Ascending aorta (tissue), 2 donors: ENCODE measurements around the gene TSPAN16. TPM values are rescaled to one million over a fixed set of nuclear protein-coding genes. Genes with fewer than 3 reads are reported as not detected.

Experiments
- DNase-seq, 2 donors: peaks; one replicate each; pipeline ENCODE4 v3.0.0-alpha.2; 2019; ENCODE audit warnings: low spot score in 2 of 2
- H3K27ac ChIP-seq, 2 donors: fragments of 200-600 bp; sonication (generic); one replicate each; pipeline ENCODE4 v1.5.1; 2016 to 2017; ENCODE audit warnings: mild to moderate bottlenecking in 1 of 2
- H3K27me3 ChIP-seq: fragments of 200-600 bp; sonication (generic); one replicate; pipeline ENCODE4 v1.5.1; 2017
- H3K36me3 ChIP-seq, 2 donors: fragments of 200-600 bp; sonication (generic); one replicate each; pipeline ENCODE4 v1.5.1; 2016
- H3K4me1 ChIP-seq, 2 donors: fragments of 200-600 bp; sonication (generic); one replicate each; pipeline ENCODE4 v1.5.1; 2016 to 2017; ENCODE audit warnings: mild to moderate bottlenecking in 1 of 2
- H3K4me3 ChIP-seq, 2 donors: fragments of 200-600 bp; sonication (generic); one replicate each; pipeline ENCODE4 v1.5.1; 2016 to 2017; ENCODE audit warnings: mild to moderate bottlenecking in 1 of 2
- H3K9me3 ChIP-seq, 2 donors: fragments of 200-600 bp; sonication (generic); one replicate each; pipeline ENCODE4 v1.5.1; 2016
- CTCF ChIP-seq, 3 experiments: fragments of 200-600 bp in 2 of 3; fragments of 450-650 bp in 1 of 3; sonication (generic) in 2 of 3; IDR thresholded peaks; one replicate each; pipeline ENCODE4 v1.5.1; 2016 to 2019; ENCODE audit warnings: antibody characterized with exemption in 3 of 3, mild to moderate bottlenecking in 1 of 3, moderate library complexity in 1 of 3
- intact Hi-C: fragments of 100-400 bp; cut with DNase I; formaldehyde crosslinking; loops from one replicate; pipeline ENCODE4 v1.15.1; 2023
- total RNA-seq: library from RNA; depleted of rRNA; stranded (reverse); fragments of >200 nt; gene quantifications from one replicate; pipeline ENCODE4 v1.1.0, GENCODE V29; 2016

The TSPAN16 gene
- total RNA-seq, 1 donor from 2014 or later: not detected

GRCh38 chr19:11361771-11362731 is 66.1 kb downstream of the TSPAN16 start:
- Histone ChIP-seq H3K4me1 (no peaks in the 10 kb centered on the region), H3K27ac (no peak overlapping the region), H3K27me3 (no peaks in the 10 kb centered on the region), H3K4me3 (no peak overlapping the region), H3K36me3 (peaks cover 52 to 54% of the 10 kb centered on the region in 2 donors), H3K9me3 (no peaks in the 10 kb centered on the region)
- intact Hi-C loops: no loop called here
- no peak for TF ChIP-seq CTCF (IDR thresholded peaks at IDR 0.05)
- DNase-seq: no peak

GRCh38 chr19:11363881-11364280 is 67.9 kb downstream of the TSPAN16 start:
- H3K4me3 ChIP-seq: no peak overlapping the region
- DNase-seq: no peak
- no peak overlapping the region for H3K27ac ChIP-seq
- intact Hi-C loops: no loop called here
- no peak for TF ChIP-seq CTCF (IDR thresholded peaks at IDR 0.05)
- H3K9me3 ChIP-seq: no peaks in the 10 kb centered on the region
- H3K27me3 ChIP-seq: no peaks in the 10 kb centered on the region
- H3K36me3 ChIP-seq: peaks cover 49 to 52% of the 10 kb centered on the region in 2 donors
- H3K4me1 ChIP-seq: no peaks in the 10 kb centered on the region

- intact Hi-C loops: no loop called here
- Histone ChIP-seq H3K27me3 (no peaks in the 10 kb centered on the region), H3K4me3 (no peak overlapping the region), H3K4me1 (no peaks in the 10 kb centered on the region), H3K27ac (no peak overlapping the region), H3K36me3 (peaks cover 48 to 51% of the 10 kb centered on the region in 2 donors), H3K9me3 (no peaks in the 10 kb centered on the region)
- no peak for DNase-seq
- no peak for TF ChIP-seq CTCF (IDR thresholded peaks at IDR 0.05)
Observed at GRCh38 chr19:11364296-11364904, 68.4 kb downstream of the TSPAN16 start.

- intact Hi-C loops: no loop called here
- no peak for TF ChIP-seq CTCF (IDR thresholded peaks at IDR 0.05)
- DNase-seq: no peak
- H3K9me3 ChIP-seq: no peaks in the 10 kb centered on the region
- H3K36me3 ChIP-seq: peaks cover 42 to 46% of the 10 kb centered on the region in 2 donors
- no peak overlapping the region for H3K4me3 ChIP-seq
- H3K27me3 ChIP-seq: no peaks in the 10 kb centered on the region
- H3K4me1 ChIP-seq: no peaks in the 10 kb centered on the region
- no peak overlapping the region for H3K27ac ChIP-seq
Observed at GRCh38 chr19:11364935-11365334, 69.0 kb downstream of the TSPAN16 start.

Other genes with a start within 250 kb of the TSPAN16 start
- 37.4 TPM for gene LDLR, start 206.7 kb upstream of the TSPAN16 start, total RNA-seq
- 1.1 TPM for gene SPC24, start 140.4 kb upstream of the TSPAN16 start, total RNA-seq
- gene KANK2, start 98.6 kb upstream of the TSPAN16 start, total RNA-seq: 572 TPM
- gene ANGPTL8, start 56.5 kb upstream of the TSPAN16 start, total RNA-seq: not detected
- gene DOCK6, start 33.6 kb upstream of the TSPAN16 start, total RNA-seq: 140 TPM
- gene RAB3D, start 43.5 kb downstream of the TSPAN16 start, total RNA-seq: 33.6 TPM
- gene TMEM205, start 50.1 kb downstream of the TSPAN16 start, total RNA-seq: 225 TPM
- 79.0 TPM for gene CCDC159, start 50.4 kb downstream of the TSPAN16 start, total RNA-seq
- gene PLPPR2, start 59.3 kb downstream of the TSPAN16 start, total RNA-seq: 61.4 TPM
- gene SWSAP1, start 78.5 kb downstream of the TSPAN16 start, total RNA-seq: 4.5 TPM
- gene EPOR, start 88.2 kb downstream of the TSPAN16 start, total RNA-seq: 0.21 TPM
- 63.2 TPM for gene RGL3, start 123.2 kb downstream of the TSPAN16 start, total RNA-seq
- not detected for gene ODAD3, start 139.0 kb downstream of the TSPAN16 start, total RNA-seq
- 208 TPM for gene PRKCSH, start 139.5 kb downstream of the TSPAN16 start, total RNA-seq
- gene ELAVL3, start 184.9 kb downstream of the TSPAN16 start, total RNA-seq: not detected
- 7.6 TPM for gene ZNF653, start 209.7 kb downstream of the TSPAN16 start, total RNA-seq
- 27.5 TPM for gene ECSIT, start 233.0 kb downstream of the TSPAN16 start, total RNA-seq
- 477 TPM for gene CNN1, start 242.7 kb downstream of the TSPAN16 start, total RNA-seq